OCI-LY7 (cell line): ENCODE measurements around the gene RNF32. TPM values are rescaled to one million over a fixed set of nuclear protein-coding genes. Genes with fewer than 3 reads are reported as not detected.

Source experiments
- BruUV-seq: library from RNA; stranded (reverse); fragments of 400-500 nt; replicated peaks from 2 replicates; lab custom pipeline; 2021; lab: Mats Ljungman, UMichigan
- CTCF ChIA-PET: fragments of 300-600 bp; sonication (Branson Sonifier 250); formaldehyde crosslinking; loops from one replicate; lab custom pipeline; 2022; ENCODE audit warnings: antibody characterized with exemption; ENCODE audit not compliant: unreplicated experiment; lab: Charles Lee
- POLR2A ChIA-PET: fragments of 300-600 bp; sonication (Branson Sonifier 250); formaldehyde crosslinking; loops from one replicate; lab custom pipeline; 2022; ENCODE audit warnings: antibody characterized with exemption; lab: Charles Lee
- DNase-seq: peaks from one replicate; pipeline ENCODE4 v3.0.0-alpha.2; 2015; ENCODE audit warnings: low spot score
- H2AFZ ChIP-seq: fragments of 200-600 bp; sonication (generic), shearing (Covaris generic); 2 replicates; pipeline ENCODE4 v1.6.1; 2014; ENCODE audit warnings: mild to moderate bottlenecking, antibody characterized with exemption, low read length, moderate library complexity
- H3K27ac ChIP-seq: fragments of 200-600 bp; sonication (generic); 2 replicates; pipeline ENCODE4 v1.5.1; 2014; ENCODE audit warnings: mixed run types, low read depth, mild to moderate bottlenecking, moderate library complexity, low read length, inconsistent platforms; ENCODE audit not compliant: poor library complexity, severe bottlenecking
- H3K36me3 ChIP-seq: fragments of 200-600 bp; sonication (generic); 2 replicates; pipeline ENCODE4 v1.6.1; 2014; ENCODE audit warnings: mild to moderate bottlenecking, antibody characterized with exemption, low read length, moderate library complexity, mixed read lengths; ENCODE audit not compliant: insufficient read depth
- H3K4me1 ChIP-seq: fragments of 200-600 bp; sonication (generic); 2 replicates; pipeline ENCODE4 v1.5.1; 2014; ENCODE audit warnings: mild to moderate bottlenecking, low read length; ENCODE audit not compliant: insufficient read depth, poor library complexity, severe bottlenecking
- H3K4me2 ChIP-seq: fragments of 200-600 bp; sonication (generic); 2 replicates; pipeline ENCODE4 v1.6.1; 2014; ENCODE audit warnings: mild to moderate bottlenecking, low read length
- H3K4me3 ChIP-seq: fragments of 200-600 bp; sonication (generic); 2 replicates; pipeline ENCODE4 v1.5.1; 2014; ENCODE audit warnings: mild to moderate bottlenecking, low read depth, low read length; ENCODE audit not compliant: poor library complexity, severe bottlenecking
- H3K79me2 ChIP-seq: fragments of 200-600 bp; sonication (generic); 2 replicates; pipeline ENCODE4 v1.6.1; 2016; ENCODE audit warnings: low read depth, mild to moderate bottlenecking, low read length, moderate library complexity, mixed read lengths; ENCODE audit not compliant: insufficient read depth
- H3K9me2 ChIP-seq: fragments of 200-600 bp; sonication (generic); 2 replicates; pipeline ENCODE4 v1.6.1; 2016; ENCODE audit warnings: mild to moderate bottlenecking, low read length, mixed read lengths; ENCODE audit not compliant: insufficient read depth
- H3K9me3 ChIP-seq: fragments of 200-600 bp; sonication (generic); 2 replicates; pipeline ENCODE4 v1.6.1; 2014; ENCODE audit warnings: mild to moderate bottlenecking, mixed run types, low read length, mixed read lengths
- H4K20me1 ChIP-seq: fragments of 200-600 bp; sonication (generic); 2 replicates; pipeline ENCODE4 v1.6.1; 2014; ENCODE audit warnings: mild to moderate bottlenecking, antibody characterized with exemption, low read length, moderate library complexity, mixed read lengths; ENCODE audit not compliant: insufficient read depth
- CTCF ChIP-seq: fragments of 200-600 bp; sonication (generic); conservative IDR thresholded peaks from 2 replicates; pipeline ENCODE4 v1.5.1; 2014; ENCODE audit warnings: mild to moderate bottlenecking, antibody characterized with exemption, low read length, moderate library complexity, mixed read lengths
- EZH2phosphoT487 ChIP-seq: fragments of 200-600 bp; sonication (generic); IDR thresholded peaks from 2 replicates; pipeline ENCODE4 v1.6.1; 2018; ENCODE audit warnings: low read depth, borderline replicate concordance, mild to moderate bottlenecking, mixed run types, antibody characterized with exemption, low read length, moderate library complexity, mixed read lengths
- intact Hi-C: fragments of 100-400 bp; cut with micrococcal nuclease; formaldehyde crosslinking; loops from one replicate; pipeline ENCODE4 v1.10.0; 2022; ENCODE audit not compliant: unreplicated experiment
- total RNA-seq, 2 experiments: library from RNA; depleted of rRNA in 1 of 2; stranded (reverse); fragments of >200 nt in 1 of 2; shearing (Covaris generic) in 1 of 2; gene quantifications; 2 replicates each; pipeline ENCODE4 v1.2.3, GENCODE V29; 2014 to 2022

Gene RNF32
- total RNA-seq, 2 experiments from 2014 or later: 3.2 to 3.9 TPM

- Histone ChIP-seq H3K9me3 (no peaks in the 10 kb centered on the region), H2AFZ (no peak overlapping the region), H3K4me2 (no peak overlapping the region), H3K9me2 (no peaks in the 10 kb centered on the region), H4K20me1 (no peaks in the 10 kb centered on the region), H3K36me3 (no peaks in the 10 kb centered on the region), H3K27ac (no peak overlapping the region), H3K4me3 (no peak overlapping the region), H3K79me2 (no peaks in the 10 kb centered on the region), H3K4me1 (no peaks in the 10 kb centered on the region)
- CTCF ChIA-PET: interaction anchor here (0.6 kb wide), 2 partner anchors 36 to 1938 kb away, joined by 3 to 4 read pairs; no protein-coding TSS in a partner anchor
- DNase-seq: no peak
- no peak for TF ChIP-seq CTCF
- no peak for TF ChIP-seq EZH2phosphoT487
- POLR2A ChIA-PET: interaction anchor here (0.5 kb wide), 1 partner anchor 1772 kb away, joined by 3 read pairs; no protein-coding TSS in a partner anchor
- BruUV-seq: no TSS peak
- intact Hi-C loops: no loop called here
These were observed 33.0 kb upstream of the RNF32 start for GRCh38 chr7:156607332-156608172.

GRCh38 chr7:156608173-156608478 lies 32.4 kb upstream of the RNF32 start:
- Histone ChIP-seq H3K36me3 (no peaks in the 10 kb centered on the region), H3K4me2 (no peak overlapping the region), H4K20me1 (no peaks in the 10 kb centered on the region), H2AFZ (no peak overlapping the region), H3K9me2 (no peaks in the 10 kb centered on the region), H3K4me1 (no peaks in the 10 kb centered on the region), H3K4me3 (no peak overlapping the region), H3K9me3 (no peaks in the 10 kb centered on the region), H3K27ac (no peak overlapping the region), H3K79me2 (no peaks in the 10 kb centered on the region)
- intact Hi-C loops: no loop called here
- no TSS peak for BruUV-seq
- POLR2A ChIA-PET: interaction anchor here (0.5 kb wide), 1 partner anchor 1772 kb away, joined by 3 read pairs; no protein-coding TSS in a partner anchor
- CTCF ChIA-PET: no interaction called here
- TF ChIP-seq EZH2phosphoT487 (no peak), CTCF (no peak)
- DNase-seq: no peak
